NCI-H345 (cell line): ENCODE results near the gene COL9A1.

Source experiments
- DNase-seq: peaks from one replicate; lab custom pipeline; 2025; lab: John Stamatoyannopoulos, UW

COL9A1 gene

GRCh38 chr6:70225055-70225454, 77.8 kb downstream of the COL9A1 start:
- no peak for DNase-seq

DNA sequence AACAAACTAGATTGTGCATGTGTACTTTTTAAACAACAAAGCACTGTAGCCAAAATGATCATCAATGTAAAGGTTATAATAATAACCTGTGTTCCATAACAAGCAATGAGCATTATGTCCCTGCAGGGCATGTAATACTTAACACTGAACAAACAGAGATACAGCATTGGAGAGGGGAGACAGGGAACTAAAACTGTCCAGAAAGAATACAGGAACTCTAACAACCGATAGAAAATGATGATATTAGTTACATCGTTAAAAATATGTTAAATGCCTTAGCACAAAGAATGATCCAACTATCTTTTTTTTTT, 80.5 kb downstream of the COL9A1 start:
- DNase-seq = no peak

GRCh38 chr6:70221715-70222438, 81.0 kb downstream of the COL9A1 start:
- peak; percentile 62 for DNase-seq

- peak; percentile 49 for DNase-seq
Measured at GRCh38 chr6:70221025-70221714, 81.7 kb downstream of the COL9A1 start.

DNA sequence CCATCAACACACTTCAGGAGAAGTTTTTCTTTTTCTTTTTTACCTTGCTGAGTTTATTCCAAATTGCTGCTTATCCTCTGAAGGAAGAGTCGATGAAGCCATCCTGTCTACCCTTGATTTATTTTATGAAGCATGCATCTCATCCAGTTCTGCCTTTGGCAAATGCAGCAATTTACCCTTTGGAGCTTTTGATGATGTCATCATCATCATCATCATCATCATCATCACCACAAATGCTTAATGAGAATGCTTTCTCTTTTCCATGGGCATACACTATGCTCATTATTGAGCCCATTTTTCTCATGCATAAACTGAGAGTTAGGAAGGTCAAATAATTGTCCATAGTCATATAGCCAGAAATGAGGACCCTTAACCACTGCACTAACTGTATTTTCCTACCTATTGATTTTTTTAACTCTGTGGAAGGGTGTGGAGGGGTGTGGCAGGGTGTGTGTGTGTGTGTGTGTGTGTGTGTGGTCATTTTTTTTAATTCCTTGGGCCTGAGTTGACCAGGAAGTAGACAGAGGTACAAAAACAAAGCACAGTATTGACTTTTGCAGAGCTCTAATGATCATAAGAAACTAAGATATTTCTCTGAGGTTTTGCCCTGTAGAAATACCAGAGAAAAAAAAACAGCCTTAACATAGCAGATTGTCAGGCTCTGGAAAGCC, 82.8 kb downstream of the COL9A1 start:
- no peak for DNase-seq

DNA sequence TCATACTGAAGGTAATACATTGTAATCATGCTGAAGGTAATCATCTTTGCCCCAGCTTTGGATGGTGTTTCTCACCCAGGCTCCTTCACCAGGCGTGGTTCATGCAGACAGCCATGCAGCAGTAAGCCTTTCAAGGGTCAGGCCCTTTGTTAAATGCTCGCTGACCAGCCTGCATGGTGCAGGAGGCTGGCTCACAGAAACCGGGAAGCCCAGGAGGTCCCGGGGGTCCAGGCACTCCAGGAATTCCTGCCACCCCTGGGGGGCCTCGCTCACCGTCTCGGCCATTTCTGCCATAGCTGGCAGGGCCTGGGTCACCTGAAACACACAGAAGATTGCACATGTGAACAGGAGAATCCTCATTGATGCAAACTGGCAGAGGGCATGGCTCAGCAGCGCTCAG, 86.1 kb downstream of the COL9A1 start:
- DNase-seq = no peak

GRCh38 chr6:70215460-70216108, 87.3 kb downstream of the COL9A1 start:
- no peak for DNase-seq

DNA sequence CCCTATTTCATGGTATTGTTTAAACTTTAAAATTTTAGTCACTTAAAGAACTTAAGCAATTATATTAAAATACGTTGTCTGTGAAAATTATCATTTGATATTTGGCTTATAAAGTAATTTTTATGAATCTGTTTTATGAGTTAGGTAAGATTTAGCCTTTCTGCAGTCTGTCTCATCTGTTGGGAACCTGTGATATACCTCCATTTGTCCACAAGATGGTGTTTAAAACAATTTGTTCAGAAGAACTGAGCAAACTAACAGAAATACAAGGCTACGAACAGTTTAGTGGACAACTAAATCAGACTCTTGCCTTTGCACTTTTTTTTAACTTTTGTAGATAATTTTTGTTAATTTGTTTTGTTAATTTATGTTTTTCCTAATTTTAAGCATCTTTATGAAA, 92.4 kb downstream of the COL9A1 start:
- no peak for DNase-seq

DNA sequence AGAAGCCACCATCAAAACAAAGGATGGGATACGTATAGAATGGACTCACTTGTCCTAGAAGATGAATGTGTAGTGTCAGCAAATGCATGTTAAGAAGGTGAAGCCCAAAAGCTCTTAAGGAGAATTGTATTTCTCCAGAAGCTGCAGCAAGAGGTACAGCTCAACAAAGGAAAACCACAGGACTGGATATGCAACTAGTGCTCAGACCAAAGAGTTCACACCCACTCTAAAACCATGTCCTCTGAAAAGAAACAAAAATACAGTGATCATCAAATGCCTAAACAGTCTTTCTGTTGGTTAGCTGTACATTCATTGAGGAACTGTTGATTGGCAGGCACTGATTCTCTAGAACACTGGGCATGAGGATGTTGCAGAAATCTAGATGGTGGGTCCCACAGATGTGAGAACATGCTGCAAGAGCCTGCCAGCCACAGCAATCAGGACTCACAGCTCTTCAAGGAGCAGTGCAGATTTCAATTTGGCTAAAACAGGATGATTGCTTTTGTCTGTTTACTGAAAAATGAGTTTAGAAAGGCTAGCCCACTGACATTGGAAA, 94.6 kb downstream of the COL9A1 start:
- DNase-seq = no peak

DNA sequence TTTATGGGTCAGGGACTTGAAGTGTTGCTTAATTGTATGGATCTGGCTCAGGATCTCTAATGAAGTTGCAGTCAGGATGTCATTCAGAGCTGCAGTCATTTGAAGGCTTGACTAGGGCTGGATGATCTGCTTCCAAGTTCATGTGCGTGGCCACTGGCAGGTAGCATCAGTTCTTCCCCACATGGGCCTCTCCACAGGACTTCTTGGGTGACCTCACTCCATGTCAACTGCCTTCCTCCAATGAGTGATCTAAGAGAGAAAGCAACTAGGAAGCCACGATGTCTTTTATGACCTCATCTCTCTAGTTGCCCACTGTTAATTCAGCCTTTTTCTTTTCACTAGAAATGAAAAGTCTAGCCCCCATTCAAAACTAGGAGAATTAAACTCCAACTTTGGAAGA, 104.1 kb downstream of the COL9A1 start:
- no peak for DNase-seq

- DNase-seq = no peak
Measured at GRCh38 chr6:70196531-70196930, 106.4 kb downstream of the COL9A1 start.

- no peak for DNase-seq
Measured at GRCh38 chr6:70194421-70194820, 108.5 kb downstream of the COL9A1 start.

DNA sequence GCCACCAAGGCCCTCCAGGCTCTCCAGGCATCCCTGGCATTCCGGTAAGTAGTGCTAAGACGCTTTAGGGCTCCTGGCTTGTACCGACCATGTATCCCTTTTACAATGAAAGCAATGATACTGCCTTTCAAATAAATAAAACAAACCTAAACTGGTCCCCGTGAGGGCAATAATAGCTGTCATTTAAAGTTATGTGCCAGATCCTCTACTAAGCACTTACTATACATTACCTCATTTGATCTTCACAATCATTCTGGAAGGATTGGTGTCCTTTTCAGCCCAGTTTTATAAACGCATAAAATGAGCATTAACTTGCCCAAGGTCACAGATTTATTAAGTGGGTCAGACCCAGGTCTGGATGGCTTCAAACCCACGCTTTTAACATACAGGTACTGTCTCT, 114.7 kb downstream of the COL9A1 start:
- no peak for DNase-seq

DNA sequence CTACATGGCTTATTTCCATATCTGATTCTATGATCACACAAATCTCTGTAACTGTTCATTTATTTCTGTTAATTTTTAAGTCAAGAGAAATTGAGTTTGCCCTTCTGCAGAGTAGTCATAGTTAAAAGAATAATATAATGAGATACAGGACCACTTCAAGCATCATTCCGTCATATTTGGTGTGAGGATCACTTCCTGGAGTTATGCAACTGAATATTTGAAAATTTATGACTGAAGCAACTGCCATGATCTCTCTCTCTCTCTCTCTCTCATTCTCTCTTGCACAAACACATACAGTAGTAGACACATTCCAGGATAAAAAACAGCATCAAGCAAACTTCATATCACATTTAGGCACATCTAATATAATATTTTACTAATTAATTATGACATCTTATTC, 116.4 kb downstream of the COL9A1 start:
- DNase-seq = no peak

GRCh38 chr6:70184723-70185122, 118.2 kb downstream of the COL9A1 start:
- DNase-seq = no peak

DNA sequence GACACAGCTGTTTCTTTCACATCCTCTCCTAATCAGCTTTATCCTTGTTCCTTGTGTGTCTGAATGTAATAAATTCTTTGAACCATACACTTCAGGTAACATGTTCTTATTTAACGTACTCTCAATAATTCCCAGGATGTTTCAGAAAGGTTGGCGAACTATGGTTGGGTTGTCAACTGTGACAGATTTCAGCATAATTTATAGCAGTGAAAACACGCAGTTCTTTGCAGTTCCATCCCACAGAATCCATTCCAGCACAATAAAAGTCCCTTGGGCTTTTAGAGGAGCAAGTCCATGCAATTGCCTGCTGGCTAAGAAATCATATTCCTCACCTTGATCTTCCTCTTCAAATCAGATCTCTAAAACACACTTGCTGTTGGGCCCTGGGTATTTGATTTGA, 119.3 kb downstream of the COL9A1 start:
- DNase-seq = no peak

DNA sequence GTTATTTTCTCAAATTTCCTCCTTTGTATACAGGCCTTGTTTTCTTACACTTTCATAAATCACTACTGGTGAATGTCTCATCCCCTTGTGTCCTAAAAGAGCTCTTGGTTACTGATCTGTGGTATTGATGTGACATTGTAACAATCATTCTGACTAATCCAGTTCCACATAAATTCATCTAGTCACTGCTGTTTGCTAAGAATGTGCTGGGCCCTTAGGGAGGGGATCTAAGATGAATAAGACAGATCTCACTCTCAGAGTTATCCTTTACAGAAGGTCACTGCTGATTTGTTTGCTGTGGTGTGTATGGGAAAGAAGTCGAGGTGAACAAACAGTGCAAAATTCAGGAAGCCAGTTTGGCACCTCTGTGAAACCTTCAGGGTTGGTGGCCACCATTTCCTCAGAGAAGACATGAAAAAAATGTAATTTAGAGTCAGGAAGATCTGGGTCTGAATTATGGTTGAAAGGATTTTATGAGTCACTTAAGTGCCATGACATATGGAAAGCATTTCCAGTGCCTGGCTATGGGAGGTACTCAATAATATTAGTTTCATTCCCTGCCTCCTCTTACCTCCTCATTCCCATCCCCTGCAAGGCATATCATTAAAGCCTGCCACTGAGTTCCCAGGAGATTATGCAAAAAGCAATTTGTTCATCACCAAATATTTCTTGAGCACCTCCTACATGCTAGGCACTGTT, 121.8 kb downstream of the COL9A1 start:
- no peak for DNase-seq

GRCh38 chr6:70180183-70180900, 122.5 kb downstream of the COL9A1 start:
- no peak for DNase-seq

DNA sequence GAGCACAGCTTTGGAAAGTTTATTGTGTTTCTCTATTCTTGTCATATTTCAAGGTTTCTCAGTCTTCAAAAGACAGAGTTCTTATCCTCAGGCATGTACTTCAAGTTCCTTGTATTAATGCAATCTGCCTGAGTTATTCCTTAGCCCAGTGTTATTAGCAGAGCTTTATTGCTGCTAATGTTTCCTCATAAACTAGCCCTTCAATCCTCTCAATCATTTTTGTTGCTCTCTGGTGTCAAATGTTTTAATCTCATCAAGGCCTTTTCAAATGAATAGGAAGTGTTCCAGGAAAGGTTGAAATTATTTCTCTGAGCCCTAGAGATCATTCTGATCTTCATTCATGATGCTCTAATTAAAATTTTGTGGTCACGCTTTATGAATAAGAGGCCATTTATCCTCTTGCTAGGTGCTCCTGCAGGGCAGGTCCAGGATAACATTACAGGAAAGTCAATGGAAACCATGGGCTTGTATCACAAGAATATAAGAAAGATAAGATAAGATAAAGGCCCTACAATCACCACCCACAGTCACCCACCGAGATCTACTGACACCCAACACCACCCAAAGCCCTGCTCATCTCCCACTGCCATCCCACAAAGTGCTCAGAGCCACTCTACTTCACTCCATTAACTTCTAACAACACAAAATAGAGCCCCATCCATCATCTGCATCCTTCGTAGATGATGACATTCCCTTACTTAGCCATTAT, 125.9 kb downstream of the COL9A1 start:
- no peak for DNase-seq

GRCh38 chr6:70175770-70176169, 127.1 kb downstream of the COL9A1 start:
- DNase-seq = no peak

GRCh38 chr6:70172252-70172651, 130.6 kb downstream of the COL9A1 start:
- no peak for DNase-seq
